Measurements from ENCODE around the gene INIP.
A peak's percentile ranks its signal among the peaks of the same experiment; 100 is the strongest.
"Not testable (repeated sequence)": the region's sequence is repeated elsewhere in the genome, so short reads cannot be mapped to it uniquely, and the experiment has no call there.

The INIP gene

GRCh38 chr9:112731971-112732370 is 14.1 kb upstream of the INIP start:
- no peak for DNase-seq

GRCh38 chr9:112728401-112728800 is 10.5 kb upstream of the INIP start:
- DNase-seq = no peak

GRCh38 chr9:112726428-112726827 is 8.5 kb upstream of the INIP start:
- no peak for DNase-seq

- DNase-seq = no peak
These were observed 8.0 kb upstream of the INIP start for GRCh38 chr9:112725961-112726360.

GRCh38 chr9:112722749-112723148 is 4.8 kb upstream of the INIP start:
- not testable (repeated sequence) for DNase-seq

- no peak for DNase-seq
These were observed 2.3 kb upstream of the INIP start for GRCh38 chr9:112720113-112720780.

- no peak for DNase-seq
These were observed 1.8 kb upstream of the INIP start for GRCh38 chr9:112719696-112720095.

GRCh38 chr9:112719241-112719691 is 1.3 kb upstream of the INIP start:
- DNase-seq = no peak

- no peak for DNase-seq
These were observed 5.2 kb downstream of the INIP start for GRCh38 chr9:112712678-112713077.

GRCh38 chr9:112711050-112711689 is 6.7 kb downstream of the INIP start:
- DNase-seq = peak; percentile 14

- peak; percentile 16 for DNase-seq
These were observed 12.0 kb downstream of the INIP start for GRCh38 chr9:112705768-112706427.

- no peak for DNase-seq
These were observed 14.6 kb downstream of the INIP start for GRCh38 chr9:112703304-112703703.

GRCh38 chr9:112700085-112700484 is 17.8 kb downstream of the INIP start:
- no peak for DNase-seq

- no peak for DNase-seq
These were observed 18.7 kb downstream of the INIP start for GRCh38 chr9:112699230-112699629.

GRCh38 chr9:112696461-112696860 is 21.5 kb downstream of the INIP start:
- DNase-seq = no peak

- no peak for DNase-seq
These were observed 23.0 kb downstream of the INIP start for GRCh38 chr9:112694706-112695555.

- DNase-seq = no peak
These were observed 28.7 kb downstream of the INIP start for GRCh38 chr9:112689161-112689740.

GRCh38 chr9:112680731-112681402 is 37.0 kb downstream of the INIP start:
- no peak for DNase-seq

GRCh38 chr9:112677040-112677439 is 40.9 kb downstream of the INIP start:
- DNase-seq = no peak

- not testable (repeated sequence) for DNase-seq
These were observed 44.7 kb downstream of the INIP start for GRCh38 chr9:112673221-112673620.

- no peak for DNase-seq
These were observed 46.8 kb downstream of the INIP start for GRCh38 chr9:112670991-112671625.

GRCh38 chr9:112669326-112669725 is 48.6 kb downstream of the INIP start:
- no peak for DNase-seq
